ENCODE results near the gene CCT8.
A peak's percentile ranks its signal among the peaks of the same experiment; 100 is the strongest.

CCT8 gene

GRCh38 chr21:29073222-29074006 lies at the start of gene CCT8:
Gene CCT8, minus strand, starts transcription at chr21:29073648. Its CDS starts 58 bp downstream, at chr21:29073590.
- FAIRE-seq, result peak; percentile 96

GRCh38 chr21:29121759-29122158 lies 48.3 kb upstream of the CCT8 start:
- FAIRE-seq, result no peak

GRCh38 chr21:29117372-29117955 lies 44.0 kb upstream of the CCT8 start:
- FAIRE-seq, result no peak

- no peak for FAIRE-seq
Measured at GRCh38 chr21:29115899-29116298, 42.5 kb upstream of the CCT8 start.

- FAIRE-seq, result no peak
Measured at GRCh38 chr21:29114765-29115500, 41.5 kb upstream of the CCT8 start.

- FAIRE-seq, result no peak
Measured at GRCh38 chr21:29105218-29105617, 31.8 kb upstream of the CCT8 start.

- FAIRE-seq, result no peak
Measured at GRCh38 chr21:29104239-29104708, 30.8 kb upstream of the CCT8 start.

- FAIRE-seq, result no peak
Measured at GRCh38 chr21:29102791-29103257, 29.4 kb upstream of the CCT8 start.

- FAIRE-seq, result no peak
Measured at GRCh38 chr21:29098156-29098555, 24.7 kb upstream of the CCT8 start.

- FAIRE-seq, result no peak
Measured at GRCh38 chr21:29096218-29097015, 23.0 kb upstream of the CCT8 start.

- FAIRE-seq, result no peak
Measured at GRCh38 chr21:29092102-29092959, 18.9 kb upstream of the CCT8 start.

- FAIRE-seq, result no peak
Measured at GRCh38 chr21:29091033-29091432, 17.6 kb upstream of the CCT8 start.

GRCh38 chr21:29085106-29085752 lies 11.8 kb upstream of the CCT8 start:
- FAIRE-seq, result no peak

GRCh38 chr21:29084372-29084771 lies 10.9 kb upstream of the CCT8 start:
- no peak for FAIRE-seq

- FAIRE-seq, result no peak
Measured at GRCh38 chr21:29083306-29083705, 9.9 kb upstream of the CCT8 start.

GRCh38 chr21:29082046-29082815 lies 8.8 kb upstream of the CCT8 start:
- FAIRE-seq, result no peak

GRCh38 chr21:29080454-29080941 lies 7.0 kb upstream of the CCT8 start:
- FAIRE-seq, result no peak

- no peak for FAIRE-seq
Measured at GRCh38 chr21:29078869-29079767, 5.7 kb upstream of the CCT8 start.

GRCh38 chr21:29077651-29078090 lies 4.2 kb upstream of the CCT8 start:
- FAIRE-seq, result no peak

Measured in endometrium (tissue), 2 donors.